Measurements from ENCODE around the gene ISG15.

DNA sequence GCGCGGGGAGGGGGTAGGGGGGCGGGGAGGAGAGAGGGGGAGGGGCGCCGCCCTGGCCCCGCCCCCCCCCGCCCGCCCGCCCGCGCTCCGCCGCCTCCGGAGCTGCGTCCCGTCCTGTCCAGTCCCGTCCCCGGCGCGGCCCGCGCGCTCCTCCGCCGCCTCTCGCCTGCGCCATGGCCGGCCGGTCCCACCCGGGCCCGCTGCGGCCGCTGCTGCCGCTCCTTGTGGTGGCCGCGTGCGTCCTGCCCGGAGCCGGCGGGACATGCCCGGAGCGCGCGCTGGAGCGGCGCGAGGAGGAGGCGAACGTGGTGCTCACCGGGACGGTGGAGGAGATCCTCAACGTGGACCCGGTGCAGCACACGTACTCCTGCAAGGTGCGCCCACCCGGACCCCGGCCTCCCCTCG, 6.7 kb downstream of the ISG15 start, which contains the start of gene AGRN:
- no peak for TF ChIP-seq EZH2 (IDR thresholded peaks at IDR 0.05)
- TF ChIP-seq, protein P1, sequence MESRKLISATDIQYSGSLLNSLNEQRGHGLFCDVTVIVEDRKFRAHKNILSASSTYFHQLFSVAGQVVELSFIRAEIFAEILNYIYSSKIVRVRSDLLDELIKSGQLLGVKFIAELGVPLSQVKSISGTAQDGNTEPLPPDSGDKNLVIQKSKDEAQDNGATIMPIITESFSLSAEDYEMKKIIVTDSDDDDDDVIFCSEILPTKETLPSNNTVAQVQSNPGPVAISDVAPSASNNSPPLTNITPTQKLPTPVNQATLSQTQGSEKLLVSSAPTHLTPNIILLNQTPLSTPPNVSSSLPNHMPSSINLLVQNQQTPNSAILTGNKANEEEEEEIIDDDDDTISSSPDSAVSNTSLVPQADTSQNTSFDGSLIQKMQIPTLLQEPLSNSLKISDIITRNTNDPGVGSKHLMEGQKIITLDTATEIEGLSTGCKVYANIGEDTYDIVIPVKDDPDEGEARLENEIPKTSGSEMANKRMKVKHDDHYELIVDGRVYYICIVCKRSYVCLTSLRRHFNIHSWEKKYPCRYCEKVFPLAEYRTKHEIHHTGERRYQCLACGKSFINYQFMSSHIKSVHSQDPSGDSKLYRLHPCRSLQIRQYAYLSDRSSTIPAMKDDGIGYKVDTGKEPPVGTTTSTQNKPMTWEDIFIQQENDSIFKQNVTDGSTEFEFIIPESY (IDR thresholded peaks at IDR 0.05; ENCODE audit: extremely low read depth, insufficient replicate concordance, low read length) = no peak
- no peak for TF ChIP-seq SRF (IDR thresholded peaks at IDR 0.05; ENCODE audit: low read depth)
- TF ChIP-seq, protein P2, sequence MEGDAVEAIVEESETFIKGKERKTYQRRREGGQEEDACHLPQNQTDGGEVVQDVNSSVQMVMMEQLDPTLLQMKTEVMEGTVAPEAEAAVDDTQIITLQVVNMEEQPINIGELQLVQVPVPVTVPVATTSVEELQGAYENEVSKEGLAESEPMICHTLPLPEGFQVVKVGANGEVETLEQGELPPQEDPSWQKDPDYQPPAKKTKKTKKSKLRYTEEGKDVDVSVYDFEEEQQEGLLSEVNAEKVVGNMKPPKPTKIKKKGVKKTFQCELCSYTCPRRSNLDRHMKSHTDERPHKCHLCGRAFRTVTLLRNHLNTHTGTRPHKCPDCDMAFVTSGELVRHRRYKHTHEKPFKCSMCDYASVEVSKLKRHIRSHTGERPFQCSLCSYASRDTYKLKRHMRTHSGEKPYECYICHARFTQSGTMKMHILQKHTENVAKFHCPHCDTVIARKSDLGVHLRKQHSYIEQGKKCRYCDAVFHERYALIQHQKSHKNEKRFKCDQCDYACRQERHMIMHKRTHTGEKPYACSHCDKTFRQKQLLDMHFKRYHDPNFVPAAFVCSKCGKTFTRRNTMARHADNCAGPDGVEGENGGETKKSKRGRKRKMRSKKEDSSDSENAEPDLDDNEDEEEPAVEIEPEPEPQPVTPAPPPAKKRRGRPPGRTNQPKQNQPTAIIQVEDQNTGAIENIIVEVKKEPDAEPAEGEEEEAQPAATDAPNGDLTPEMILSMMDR (IDR thresholded peaks at IDR 0.05 in 2 of 3, conservative IDR thresholded peaks at IDR 0.05 in 1 of 3; ENCODE audit: borderline replicate concordance in 1 of 3, insufficient read depth in 1 of 3, low read depth in 2 of 3, low read length in 2 of 3) = no peak
- TF ChIP-seq, protein P3, sequence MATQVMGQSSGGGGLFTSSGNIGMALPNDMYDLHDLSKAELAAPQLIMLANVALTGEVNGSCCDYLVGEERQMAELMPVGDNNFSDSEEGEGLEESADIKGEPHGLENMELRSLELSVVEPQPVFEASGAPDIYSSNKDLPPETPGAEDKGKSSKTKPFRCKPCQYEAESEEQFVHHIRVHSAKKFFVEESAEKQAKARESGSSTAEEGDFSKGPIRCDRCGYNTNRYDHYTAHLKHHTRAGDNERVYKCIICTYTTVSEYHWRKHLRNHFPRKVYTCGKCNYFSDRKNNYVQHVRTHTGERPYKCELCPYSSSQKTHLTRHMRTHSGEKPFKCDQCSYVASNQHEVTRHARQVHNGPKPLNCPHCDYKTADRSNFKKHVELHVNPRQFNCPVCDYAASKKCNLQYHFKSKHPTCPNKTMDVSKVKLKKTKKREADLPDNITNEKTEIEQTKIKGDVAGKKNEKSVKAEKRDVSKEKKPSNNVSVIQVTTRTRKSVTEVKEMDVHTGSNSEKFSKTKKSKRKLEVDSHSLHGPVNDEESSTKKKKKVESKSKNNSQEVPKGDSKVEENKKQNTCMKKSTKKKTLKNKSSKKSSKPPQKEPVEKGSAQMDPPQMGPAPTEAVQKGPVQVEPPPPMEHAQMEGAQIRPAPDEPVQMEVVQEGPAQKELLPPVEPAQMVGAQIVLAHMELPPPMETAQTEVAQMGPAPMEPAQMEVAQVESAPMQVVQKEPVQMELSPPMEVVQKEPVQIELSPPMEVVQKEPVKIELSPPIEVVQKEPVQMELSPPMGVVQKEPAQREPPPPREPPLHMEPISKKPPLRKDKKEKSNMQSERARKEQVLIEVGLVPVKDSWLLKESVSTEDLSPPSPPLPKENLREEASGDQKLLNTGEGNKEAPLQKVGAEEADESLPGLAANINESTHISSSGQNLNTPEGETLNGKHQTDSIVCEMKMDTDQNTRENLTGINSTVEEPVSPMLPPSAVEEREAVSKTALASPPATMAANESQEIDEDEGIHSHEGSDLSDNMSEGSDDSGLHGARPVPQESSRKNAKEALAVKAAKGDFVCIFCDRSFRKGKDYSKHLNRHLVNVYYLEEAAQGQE (IDR thresholded peaks at IDR 0.05; ENCODE audit: low read depth) = no peak
- no peak for TF ChIP-seq ZNF274 (IDR thresholded peaks at IDR 0.05; ENCODE audit: low read depth, low read length)
- no peak for TF ChIP-seq YY1 (IDR thresholded peaks at IDR 0.05; ENCODE audit: extremely low read depth, insufficient replicate concordance, low read depth, low read length)
- no peak for TF ChIP-seq EGR1 (IDR thresholded peaks at IDR 0.05; ENCODE audit: low read depth)
- no peak for TF ChIP-seq EZH2phosphoT487 (IDR thresholded peaks at IDR 0.05; ENCODE audit: borderline replicate concordance)
